IPS-15b (cell line): Measurements from ENCODE around the gene CYP2A7.
A peak's percentile ranks its signal among the peaks of the same experiment; 100 is the strongest.
"Not testable (repeated sequence)": the region's sequence is repeated elsewhere in the genome, so short reads cannot be mapped to it uniquely, and the experiment has no call there.

ENCODE experiments used
- H3K27me3 ChIP-seq: one replicate; pipeline ENCODE4 v1.6.1; 2013; ENCODE audit warnings: low read length; ENCODE audit not compliant: control insufficient read depth, insufficient read depth
- H3K36me3 ChIP-seq: one replicate; pipeline ENCODE4 v1.6.1; 2013; ENCODE audit warnings: low read length; ENCODE audit not compliant: control insufficient read depth, insufficient read depth
- H3K4me1 ChIP-seq: one replicate; pipeline ENCODE4 v1.6.1; 2013; ENCODE audit warnings: mild to moderate bottlenecking, low read length; ENCODE audit not compliant: control insufficient read depth, insufficient read depth
- H3K4me3 ChIP-seq: one replicate; pipeline ENCODE4 v1.5.1; 2013; ENCODE audit warnings: low read depth, low read length
- H3K9ac ChIP-seq: one replicate; pipeline ENCODE4 v1.6.1; 2013; ENCODE audit warnings: low read depth, mild to moderate bottlenecking, low read length
- H3K9me3 ChIP-seq: one replicate; pipeline ENCODE4 v1.6.1; 2013; ENCODE audit warnings: mild to moderate bottlenecking, low read length; ENCODE audit not compliant: control insufficient read depth, insufficient read depth

CYP2A7 gene

DNA sequence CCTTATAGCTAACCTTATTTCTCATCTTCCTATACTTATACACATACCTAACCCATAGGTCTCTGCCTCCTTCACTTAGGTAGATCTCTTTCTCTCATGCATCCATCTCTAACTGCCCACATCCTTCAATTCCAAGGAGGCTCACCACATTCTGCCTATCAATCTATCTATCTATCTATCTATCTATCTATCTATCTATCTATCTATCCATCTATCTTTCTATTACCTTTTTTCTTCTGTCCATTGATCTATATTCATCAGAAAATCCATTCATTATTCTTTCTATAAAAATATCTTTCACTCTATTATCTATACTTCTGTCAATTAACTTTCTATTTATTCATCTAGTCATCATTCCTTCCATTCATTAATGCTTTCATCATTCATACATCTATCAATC lies 11.1 kb upstream of the CYP2A7 start:
- Histone ChIP-seq H3K4me1 (no peaks in the 10 kb centered on the region), H3K9me3 (no peaks in the 10 kb centered on the region), H3K27me3 (no peaks in the 10 kb centered on the region), H3K36me3 (no peaks in the 10 kb centered on the region), H3K9ac (no peak overlapping the region), H3K4me3 (no peak overlapping the region)

DNA sequence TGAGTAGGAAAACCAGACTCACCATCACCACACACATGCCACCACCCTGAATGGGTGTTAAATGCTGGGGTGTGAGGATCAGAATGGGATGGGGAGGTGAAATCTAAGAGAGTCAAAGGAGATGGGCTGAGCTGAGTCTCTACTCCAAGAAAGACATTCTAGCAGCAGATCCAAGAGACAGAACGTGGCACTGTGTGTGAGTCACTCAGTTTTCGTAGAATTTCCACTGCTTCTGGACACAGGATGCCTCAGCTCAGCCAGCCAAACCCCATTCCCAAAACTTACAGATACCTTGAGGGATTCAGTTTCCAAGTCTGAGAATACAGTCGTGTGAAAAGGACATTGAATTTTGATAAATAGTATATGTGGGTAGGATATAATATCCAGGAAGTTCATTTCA lies 7.3 kb upstream of the CYP2A7 start:
- Histone ChIP-seq H3K4me3 (no peak overlapping the region), H3K36me3 (no peaks in the 10 kb centered on the region), H3K27me3 (no peaks in the 10 kb centered on the region), H3K9ac (no peak overlapping the region), H3K9me3 (no peaks in the 10 kb centered on the region), H3K4me1 (no peaks in the 10 kb centered on the region)

DNA sequence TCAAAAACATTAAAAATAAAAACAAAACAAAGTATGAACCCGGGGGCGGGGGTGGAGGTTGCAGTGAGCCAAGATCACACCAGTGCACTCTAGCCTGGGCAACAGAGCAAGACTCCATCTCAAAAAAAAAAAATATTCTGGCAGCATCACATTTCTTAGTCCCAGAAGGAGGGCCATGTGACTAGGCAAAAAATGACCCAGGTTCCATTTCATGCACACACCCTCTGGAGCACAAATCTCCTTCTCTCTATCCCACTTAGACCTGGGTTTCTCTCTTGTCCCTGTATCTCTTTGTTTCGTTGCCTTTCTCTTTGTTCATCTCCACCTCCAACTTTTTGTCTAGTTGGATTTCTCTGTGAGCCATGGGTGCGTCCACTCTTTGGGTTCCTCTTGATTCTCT lies 6.2 kb upstream of the CYP2A7 start:
- H3K4me1 ChIP-seq, result no peaks in the 10 kb centered on the region
- H3K9ac ChIP-seq, result no peak overlapping the region
- H3K36me3 ChIP-seq, result no peaks in the 10 kb centered on the region
- H3K4me3 ChIP-seq, result no peak overlapping the region
- no peaks in the 10 kb centered on the region for H3K9me3 ChIP-seq
- no peaks in the 10 kb centered on the region for H3K27me3 ChIP-seq

DNA sequence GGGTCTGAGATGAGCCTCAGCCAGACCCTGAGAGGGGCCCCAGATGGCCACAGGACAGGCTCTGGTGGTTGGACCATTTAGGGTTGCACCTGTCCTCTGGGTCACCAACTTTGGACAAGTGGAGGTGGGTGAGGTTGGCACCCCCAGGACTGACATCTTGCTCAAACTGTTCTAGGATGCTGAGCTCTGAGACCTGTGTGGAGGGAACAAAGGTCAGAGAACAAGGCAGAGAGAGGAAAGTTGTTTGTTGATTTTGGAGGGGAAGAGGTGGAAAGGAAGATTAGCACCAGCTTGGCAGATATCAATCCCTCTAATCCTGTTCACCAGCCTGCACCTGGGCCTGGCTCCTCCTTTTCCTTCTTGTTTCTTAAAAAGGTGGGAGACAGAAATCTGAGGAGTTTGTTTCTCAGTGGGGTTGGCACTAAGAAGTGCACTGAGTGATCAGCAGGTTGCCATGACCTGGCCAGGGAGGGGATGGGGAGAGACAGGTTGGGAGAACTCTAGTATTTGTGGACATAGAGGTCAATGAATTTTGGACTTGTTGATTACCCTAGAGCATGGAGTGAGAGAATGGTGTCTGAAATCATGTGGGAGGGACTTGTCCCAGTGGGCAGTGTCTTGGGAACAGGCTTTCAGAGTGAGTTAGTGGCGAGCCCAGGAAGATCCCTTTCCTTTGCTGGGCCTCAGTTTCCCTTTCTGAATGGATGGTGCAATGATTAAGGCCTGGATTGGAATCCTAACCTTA lies 2.3 kb upstream of the CYP2A7 start:
- not testable (repeated sequence) for H3K9me3 ChIP-seq, H3K4me3 ChIP-seq, H3K9ac ChIP-seq, H3K36me3 ChIP-seq, H3K4me1 ChIP-seq
- H3K27me3 ChIP-seq, result peaks cover 16% of the 10 kb centered on the region

DNA sequence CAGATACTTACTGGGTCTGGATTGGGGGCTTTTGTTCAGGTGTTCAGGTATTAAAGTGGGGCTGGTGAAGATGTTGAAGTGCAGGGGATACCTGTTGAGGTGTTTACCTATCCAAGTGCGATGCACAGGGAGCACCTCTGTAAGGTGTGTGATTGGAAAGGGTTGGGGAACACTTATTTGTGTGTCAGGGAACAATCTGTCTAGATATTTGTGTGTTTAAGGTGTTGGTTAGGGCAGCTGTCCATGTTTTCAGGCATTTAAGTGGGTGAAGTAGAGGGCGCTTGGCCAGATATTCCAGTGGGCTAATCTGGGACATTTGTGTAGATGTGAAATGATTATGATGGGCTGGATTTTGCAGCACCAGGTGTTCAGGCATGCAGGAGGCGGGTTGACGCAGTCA lies 2.7 kb downstream of the CYP2A7 start:
- not testable (repeated sequence) for H3K9me3 ChIP-seq, H3K4me1 ChIP-seq, H3K9ac ChIP-seq, H3K36me3 ChIP-seq, H3K4me3 ChIP-seq
- peaks cover 23% of the 10 kb centered on the region for H3K27me3 ChIP-seq

DNA sequence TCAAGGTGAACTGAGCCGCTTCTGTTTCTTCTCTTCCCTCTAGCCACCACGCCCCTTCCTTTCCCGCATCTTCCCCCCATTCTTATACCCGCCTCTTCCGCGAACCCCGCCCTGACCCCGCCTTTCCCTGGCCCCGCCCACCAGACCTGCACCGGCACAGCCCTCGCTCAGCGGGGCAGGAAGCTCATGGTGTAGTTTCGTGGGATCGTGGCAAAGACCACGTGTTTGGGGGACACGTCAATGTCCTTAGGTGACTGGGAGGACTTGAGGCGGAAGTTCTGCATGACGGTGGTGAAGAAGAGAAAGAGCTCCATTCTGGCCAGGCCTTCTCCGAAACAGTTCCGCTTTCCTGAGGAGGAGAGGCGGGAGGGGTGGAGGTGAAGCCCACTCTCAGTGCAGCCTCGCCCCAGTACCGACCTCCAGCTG lies 6.5 kb downstream of the CYP2A7 start:
- H3K4me1 ChIP-seq, H3K36me3 ChIP-seq, H3K9ac ChIP-seq, H3K9me3 ChIP-seq: not testable (repeated sequence)
- Histone ChIP-seq H3K27me3 (peaks cover 12% of the 10 kb centered on the region), H3K4me3 (peak overlapping the region; percentile 22)

DNA sequence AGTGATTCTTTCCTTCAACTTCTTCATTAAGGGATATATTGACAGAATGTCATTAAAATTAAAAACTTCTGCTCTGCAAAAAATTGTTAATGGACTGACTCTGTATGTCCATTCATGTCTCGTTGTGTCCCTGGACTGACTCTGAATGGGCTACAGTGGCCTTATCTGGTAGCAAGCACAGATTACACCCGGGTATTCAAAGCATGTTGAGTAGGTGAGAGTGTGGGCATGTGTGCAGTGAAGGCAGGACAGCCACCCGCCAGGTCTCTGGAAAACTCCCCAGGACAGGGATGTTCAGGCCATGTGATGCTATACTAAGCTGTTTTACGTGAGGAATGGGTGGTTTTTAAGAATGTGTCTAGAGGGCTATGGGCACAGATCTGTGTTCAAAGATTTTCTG lies 7.2 kb downstream of the CYP2A7 start:
- H3K36me3 ChIP-seq, H3K4me1 ChIP-seq, H3K27me3 ChIP-seq, H3K9ac ChIP-seq, H3K4me3 ChIP-seq, H3K9me3 ChIP-seq: not testable (repeated sequence)

DNA sequence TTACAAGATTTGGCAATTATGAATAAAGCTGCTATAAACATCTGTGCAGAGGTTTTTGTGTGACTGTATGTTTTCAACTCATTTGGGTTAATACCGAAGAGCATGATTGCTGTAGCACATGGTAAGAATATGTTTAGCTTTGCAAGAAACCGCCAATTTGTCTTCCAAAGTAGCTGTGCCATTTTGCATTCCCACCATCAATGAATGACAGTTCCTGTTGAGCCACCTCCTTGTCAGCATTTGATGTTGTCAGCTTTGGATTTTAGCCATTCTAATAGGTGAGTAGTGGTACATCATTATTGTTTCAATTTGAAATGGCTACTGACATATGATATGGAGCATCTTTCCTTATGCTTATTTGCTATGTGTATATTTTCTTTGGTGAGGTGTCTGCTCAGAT lies 8.2 kb downstream of the CYP2A7 start:
- not testable (repeated sequence) for H3K9ac ChIP-seq, H3K27me3 ChIP-seq, H3K4me1 ChIP-seq, H3K36me3 ChIP-seq, H3K9me3 ChIP-seq, H3K4me3 ChIP-seq

DNA sequence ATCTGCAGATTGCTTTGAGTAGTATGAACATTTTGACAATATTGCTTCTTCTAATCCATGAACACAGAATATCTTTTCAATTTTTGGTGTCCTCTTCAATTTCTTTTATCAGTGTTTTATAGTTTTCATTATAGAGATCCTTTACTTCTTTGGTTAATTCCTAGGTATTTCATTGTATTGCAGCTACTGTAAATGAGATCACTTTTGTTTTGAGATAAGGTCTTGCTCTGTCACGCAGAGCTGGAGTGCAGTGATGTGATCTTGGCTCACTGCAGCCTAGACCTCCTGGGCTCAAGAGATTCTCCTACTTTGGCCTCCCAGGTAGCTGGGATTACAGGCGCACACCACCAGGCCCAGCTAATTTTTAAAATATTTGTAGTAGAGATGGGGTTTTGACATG lies 9.8 kb downstream of the CYP2A7 start:
- Histone ChIP-seq H3K36me3 (no peaks in the 10 kb centered on the region), H3K9ac (no peak overlapping the region), H3K4me3 (no peak overlapping the region), H3K27me3 (peaks cover 5% of the 10 kb centered on the region), H3K4me1 (no peaks in the 10 kb centered on the region), H3K9me3 (no peaks in the 10 kb centered on the region)

DNA sequence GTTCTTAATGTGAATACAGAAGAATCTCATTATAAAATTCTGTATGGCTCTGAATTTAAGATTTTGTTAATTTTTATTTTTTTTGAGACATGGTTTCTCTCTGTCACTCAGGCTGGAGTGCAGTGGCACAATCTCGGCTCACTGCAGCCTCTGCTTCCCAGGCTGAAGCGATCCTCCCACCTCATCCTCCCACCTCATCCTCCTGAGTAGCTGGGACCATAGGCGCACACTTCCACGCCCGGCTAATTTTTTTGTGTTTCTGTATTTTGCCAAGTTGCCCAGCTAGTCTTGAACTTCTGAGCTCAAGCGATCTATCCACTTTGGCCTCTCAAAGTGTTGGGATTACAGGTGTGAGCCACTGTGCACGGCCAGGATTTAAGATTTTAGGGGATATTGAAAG lies 14.3 kb downstream of the CYP2A7 start:
- H3K27me3 ChIP-seq, result no peaks in the 10 kb centered on the region
- H3K4me3 ChIP-seq, result no peak overlapping the region
- no peaks in the 10 kb centered on the region for H3K4me1 ChIP-seq
- H3K36me3 ChIP-seq, result no peaks in the 10 kb centered on the region
- H3K9me3 ChIP-seq, result no peaks in the 10 kb centered on the region
- no peak overlapping the region for H3K9ac ChIP-seq

DNA sequence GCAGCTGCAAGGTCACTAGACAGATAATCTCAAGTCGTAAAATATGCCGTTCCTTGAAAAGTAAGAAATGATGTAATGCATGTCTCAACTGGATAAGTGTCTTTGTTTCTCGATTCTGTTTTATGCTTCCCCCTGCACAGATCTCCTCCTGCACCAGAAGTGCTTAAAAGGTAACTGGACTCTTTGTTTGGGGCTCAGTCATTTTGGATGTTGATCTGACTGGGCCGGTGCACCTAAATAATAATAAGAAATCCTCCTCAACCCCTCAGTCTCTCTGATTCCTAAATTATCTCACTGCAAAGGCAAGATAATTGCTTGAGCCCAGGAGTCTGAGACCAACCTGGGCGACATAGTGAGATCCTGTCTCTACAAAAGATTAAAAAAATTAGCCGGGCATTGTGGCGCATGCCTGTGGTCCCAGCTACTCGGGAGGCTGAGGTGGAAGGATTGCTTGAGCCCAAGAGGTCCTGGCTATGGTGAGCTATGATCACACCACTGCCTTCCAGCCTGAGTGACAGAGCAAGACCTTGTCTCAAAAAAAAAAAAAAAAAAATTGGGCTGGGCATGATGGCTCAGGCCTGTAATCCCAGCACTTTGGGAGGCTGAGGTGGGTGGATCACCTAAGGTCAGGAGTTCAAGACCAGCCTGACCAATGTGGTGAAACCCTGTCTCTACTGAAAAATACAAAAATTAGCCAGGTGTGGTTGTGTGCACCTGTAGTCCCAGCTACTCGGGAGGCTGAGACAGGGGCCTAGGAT lies 17.1 kb downstream of the CYP2A7 start:
- H3K9ac ChIP-seq, H3K4me1 ChIP-seq, H3K4me3 ChIP-seq, H3K9me3 ChIP-seq, H3K27me3 ChIP-seq, H3K36me3 ChIP-seq: not testable (repeated sequence)

DNA sequence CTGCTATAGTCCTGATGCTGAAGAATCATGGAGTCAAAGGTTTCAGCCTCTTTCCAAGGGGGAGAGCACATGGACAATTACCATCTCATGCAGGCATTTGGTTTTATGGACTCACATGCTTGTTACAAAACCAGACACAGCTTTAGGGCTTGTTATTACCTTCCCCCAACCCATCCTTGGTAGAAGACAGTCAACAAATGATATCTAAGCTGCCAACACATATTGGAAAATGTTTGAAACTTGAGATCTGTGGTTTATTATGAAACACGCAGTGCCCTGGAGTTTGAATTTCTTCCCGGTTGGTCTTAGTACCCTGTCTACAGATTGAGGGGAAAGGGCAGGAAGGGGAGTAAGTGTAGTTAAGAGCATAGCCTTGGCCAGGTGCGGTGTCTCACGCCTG lies 19.2 kb downstream of the CYP2A7 start:
- Histone ChIP-seq H3K4me1 (no peaks in the 10 kb centered on the region), H3K9ac (no peak overlapping the region), H3K27me3 (no peaks in the 10 kb centered on the region), H3K4me3 (no peak overlapping the region), H3K9me3 (no peaks in the 10 kb centered on the region), H3K36me3 (no peaks in the 10 kb centered on the region)
